NCI-H2227 (cell line): ENCODE measurements around the gene ACOX2.
"Not testable (repeated sequence)": the region's sequence is repeated elsewhere in the genome, so short reads cannot be mapped to it uniquely, and the experiment has no call there.

Experiments used
- DNase-seq: peaks from one replicate; lab custom pipeline; 2025; ENCODE audit not compliant: unreplicated experiment; lab: John Stamatoyannopoulos, UW

ACOX2 gene

DNA sequence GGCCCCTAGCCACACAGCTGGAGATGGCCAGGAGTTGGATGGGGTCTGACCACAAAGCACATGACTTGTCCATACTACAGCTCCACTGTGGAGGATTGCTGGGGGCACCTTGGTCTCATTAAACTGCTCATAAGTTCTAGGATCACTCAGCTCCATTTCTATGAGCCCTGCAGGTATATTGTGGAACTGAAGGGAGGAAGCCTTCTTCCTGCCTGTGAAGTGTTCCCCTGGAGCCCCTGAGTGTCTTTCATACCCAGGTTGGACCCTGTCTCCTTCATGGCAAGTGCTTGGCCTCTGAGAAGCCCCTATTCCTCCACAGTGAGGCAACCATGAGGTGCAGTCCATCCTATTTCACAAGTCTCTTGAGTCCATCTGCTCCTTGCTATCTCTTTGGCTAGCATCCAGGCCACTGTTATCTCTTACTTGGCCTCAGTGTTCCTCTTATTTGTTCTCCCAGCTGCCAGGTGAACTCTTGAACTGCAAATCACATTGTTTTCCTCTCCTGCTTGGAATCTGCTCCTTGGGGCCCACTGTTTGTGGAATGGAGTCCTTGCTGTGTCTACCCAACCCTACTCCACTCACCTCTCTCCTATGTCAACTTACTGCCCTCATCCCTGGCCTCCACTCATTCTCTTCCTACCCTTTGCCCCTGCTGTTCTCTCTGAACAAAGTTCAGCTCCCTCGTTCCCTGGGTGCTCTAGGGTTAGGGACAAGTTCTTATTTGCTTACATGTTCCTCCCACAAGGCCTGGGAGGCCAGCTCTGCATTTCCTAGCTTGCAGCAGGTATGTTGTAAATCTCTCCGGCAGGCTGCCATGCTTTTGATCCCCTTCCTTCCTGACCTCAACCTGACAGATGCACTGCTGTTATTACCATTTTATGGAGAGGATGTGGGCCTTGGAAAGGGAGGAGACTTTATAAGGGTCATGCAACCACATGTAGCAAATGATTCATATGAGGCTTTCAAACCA, 1.2 kb downstream of the ACOX2 start:
- no peak for DNase-seq

GRCh38 chr3:58534592-58535494, 2.1 kb downstream of the ACOX2 start:
- no peak for DNase-seq

- peak; percentile 66 for DNase-seq
Observed at GRCh38 chr3:58532794-58533220, 4.2 kb downstream of the ACOX2 start.

DNA sequence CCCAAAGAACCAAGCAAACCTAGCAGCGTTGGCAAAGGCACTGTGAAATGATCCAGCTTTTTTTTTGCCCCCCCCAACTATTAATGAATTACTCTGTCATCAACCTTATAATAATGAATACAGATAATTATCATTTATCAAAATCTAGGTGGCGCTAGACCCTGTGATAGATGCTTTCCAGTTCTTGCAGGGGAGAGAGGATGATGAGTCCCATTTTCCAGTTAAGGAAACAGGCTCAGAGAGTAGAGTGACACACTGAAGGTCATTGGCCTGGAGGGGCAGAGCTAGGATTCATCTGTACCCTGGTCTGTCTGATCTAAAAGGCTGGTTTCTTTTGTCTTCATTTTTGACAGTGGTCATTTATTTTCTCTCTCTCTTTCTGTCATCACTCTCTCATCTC, 5.0 kb downstream of the ACOX2 start:
- DNase-seq, result no peak

DNA sequence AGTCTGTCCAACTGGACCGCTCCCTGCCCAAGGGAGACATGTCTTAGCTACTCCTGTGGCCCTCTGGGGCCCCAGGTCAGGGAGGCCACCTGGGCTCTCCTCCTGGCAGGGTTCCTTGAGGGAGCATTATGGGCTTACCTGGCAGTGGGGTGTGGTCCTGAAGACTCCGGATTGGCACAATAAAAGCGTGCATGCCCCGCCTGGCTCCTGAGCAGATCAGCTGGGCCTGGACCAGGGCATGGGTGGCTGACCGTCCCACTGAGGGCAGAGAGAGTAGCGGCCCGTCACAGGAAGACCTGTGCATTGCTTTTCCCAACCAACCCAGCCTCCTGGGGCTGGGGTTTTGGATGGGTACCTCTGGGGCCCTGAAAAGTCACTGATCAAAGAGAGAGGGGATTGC, 5.4 kb downstream of the ACOX2 start:
- no peak for DNase-seq

- DNase-seq, result no peak
Observed at GRCh38 chr3:58530354-58530865, 6.6 kb downstream of the ACOX2 start.

- peak; percentile 16 for DNase-seq
Observed at GRCh38 chr3:58529516-58530353, 7.3 kb downstream of the ACOX2 start.

DNA sequence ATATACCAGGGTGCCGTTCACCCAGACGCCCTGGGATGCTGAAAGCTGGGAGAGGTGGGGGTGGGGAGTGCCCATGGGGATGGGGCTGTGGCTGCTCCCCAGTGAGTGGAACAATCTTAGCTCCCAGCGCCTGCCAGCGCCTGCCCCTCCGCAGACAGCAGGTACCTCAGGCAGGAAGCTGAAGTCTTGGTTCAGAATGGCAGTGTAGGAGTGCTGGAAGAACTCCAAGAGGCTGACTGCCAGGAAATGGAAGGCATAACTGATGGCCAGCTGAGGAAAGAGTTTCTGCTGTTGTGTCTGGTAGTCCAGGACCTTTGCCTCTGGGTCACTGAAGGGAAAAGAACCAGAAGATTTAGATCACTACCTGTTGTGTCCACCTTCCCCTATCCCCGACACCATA, 8.4 kb downstream of the ACOX2 start:
- DNase-seq, result no peak

DNA sequence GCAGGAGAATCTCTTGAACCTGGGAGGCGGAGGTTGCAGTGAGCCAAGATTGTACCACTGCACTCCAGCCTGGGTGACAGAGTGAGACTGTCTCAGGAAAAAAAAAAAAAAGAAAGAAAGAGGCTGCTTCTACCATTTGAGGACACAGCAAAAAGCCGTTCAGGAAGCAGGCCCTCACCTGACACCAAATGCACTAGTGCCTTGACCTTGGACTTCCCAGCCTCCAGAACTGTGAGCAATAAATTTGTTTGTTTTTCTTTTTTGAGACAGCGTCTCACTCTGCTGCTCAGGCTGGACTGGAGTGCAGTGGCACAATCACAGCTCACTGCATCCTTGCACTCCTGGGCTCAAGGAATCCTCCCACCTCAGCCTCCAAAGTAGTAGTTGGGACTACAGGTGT, 9.6 kb downstream of the ACOX2 start:
- not testable (repeated sequence) for DNase-seq

GRCh38 chr3:58526515-58526957, 10.5 kb downstream of the ACOX2 start:
- DNase-seq, result no peak

- DNase-seq, result no peak
Observed at GRCh38 chr3:58524326-58524888, 12.6 kb downstream of the ACOX2 start.

DNA sequence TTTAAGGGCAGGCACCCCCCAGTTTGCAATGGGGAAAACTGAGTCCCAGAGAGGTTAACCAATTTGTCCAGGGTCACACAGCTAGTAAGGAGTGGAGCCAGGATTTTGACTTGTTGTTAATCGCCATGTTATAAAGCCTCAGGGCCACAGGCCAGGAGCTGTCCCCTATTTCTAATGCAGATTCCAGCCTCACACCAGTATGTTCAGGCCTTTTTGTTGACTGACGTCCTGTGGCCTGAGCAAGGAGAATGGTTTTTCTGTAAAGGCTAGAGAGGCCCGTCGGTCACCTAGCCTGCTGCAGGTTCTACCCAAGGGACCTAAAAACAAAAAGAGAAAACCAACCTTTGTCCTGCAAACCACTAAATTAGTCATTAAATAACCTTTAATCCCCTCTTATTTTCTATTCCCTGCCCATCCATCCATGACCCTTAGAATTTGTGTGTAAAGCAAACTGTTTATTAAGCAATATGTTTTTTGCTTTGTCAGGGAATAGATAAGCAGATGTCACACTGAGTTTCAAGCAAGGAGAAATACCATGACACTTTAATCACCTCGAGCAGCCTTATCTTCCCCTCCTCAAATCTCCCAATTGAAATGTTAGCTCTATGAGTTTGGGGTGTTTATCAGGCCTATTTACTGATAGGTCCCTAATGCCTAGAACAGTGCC, 14.1 kb downstream of the ACOX2 start:
- DNase-seq, result no peak

DNA sequence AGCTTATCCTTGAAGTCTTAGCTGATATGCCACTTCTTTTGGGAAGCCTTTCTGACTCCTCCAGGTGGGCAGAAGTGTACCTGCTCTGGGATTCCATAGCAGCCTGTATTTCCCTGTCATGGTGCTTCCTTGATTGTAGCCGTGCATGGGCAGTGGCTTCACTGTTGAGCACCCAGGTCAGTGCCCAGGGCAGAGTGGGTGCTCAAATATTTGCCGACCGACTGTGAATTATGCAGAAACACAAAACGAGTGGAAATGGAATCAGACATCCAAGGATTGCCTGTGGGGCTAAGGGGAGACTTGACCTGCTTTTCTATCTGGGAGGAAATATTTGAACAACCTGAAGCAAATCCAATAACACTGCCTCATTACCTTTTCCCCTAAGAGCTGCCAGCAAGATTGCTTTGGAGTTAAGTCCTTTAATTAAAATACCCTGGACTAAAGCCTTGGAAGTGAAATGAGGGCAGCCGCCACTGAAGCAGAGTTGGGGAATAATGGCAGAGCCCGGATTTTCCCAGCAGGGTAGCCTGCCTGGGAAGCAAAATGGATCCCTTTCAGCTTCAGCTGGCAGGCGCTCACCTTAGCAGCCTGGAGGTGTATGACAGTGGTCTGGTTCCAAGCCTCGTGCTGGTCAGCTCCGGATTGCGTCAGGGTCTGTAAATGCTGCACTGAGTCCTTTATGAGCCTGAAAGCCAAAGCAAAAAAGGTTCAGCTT, 14.9 kb downstream of the ACOX2 start:
- no peak for DNase-seq

DNA sequence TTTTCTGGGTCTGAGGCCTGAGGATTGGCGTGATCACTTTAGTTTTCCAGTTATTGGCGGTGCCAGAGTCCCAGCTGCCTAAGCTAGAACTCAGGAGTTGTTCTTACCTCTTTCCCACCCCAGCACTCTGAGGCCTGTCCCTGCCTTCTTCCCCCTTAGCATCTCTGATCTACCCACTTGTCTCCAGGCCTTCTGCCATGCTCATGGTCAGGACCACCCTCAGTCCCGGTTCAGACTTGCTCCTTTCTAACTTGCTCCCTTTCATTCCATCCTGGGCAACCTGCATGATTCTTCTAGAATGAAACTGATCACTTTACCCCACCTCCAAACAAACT, 15.7 kb downstream of the ACOX2 start:
- DNase-seq, result no peak

- peak; percentile 6 for DNase-seq
Observed at GRCh38 chr3:58520403-58521335, 16.3 kb downstream of the ACOX2 start.

DNA sequence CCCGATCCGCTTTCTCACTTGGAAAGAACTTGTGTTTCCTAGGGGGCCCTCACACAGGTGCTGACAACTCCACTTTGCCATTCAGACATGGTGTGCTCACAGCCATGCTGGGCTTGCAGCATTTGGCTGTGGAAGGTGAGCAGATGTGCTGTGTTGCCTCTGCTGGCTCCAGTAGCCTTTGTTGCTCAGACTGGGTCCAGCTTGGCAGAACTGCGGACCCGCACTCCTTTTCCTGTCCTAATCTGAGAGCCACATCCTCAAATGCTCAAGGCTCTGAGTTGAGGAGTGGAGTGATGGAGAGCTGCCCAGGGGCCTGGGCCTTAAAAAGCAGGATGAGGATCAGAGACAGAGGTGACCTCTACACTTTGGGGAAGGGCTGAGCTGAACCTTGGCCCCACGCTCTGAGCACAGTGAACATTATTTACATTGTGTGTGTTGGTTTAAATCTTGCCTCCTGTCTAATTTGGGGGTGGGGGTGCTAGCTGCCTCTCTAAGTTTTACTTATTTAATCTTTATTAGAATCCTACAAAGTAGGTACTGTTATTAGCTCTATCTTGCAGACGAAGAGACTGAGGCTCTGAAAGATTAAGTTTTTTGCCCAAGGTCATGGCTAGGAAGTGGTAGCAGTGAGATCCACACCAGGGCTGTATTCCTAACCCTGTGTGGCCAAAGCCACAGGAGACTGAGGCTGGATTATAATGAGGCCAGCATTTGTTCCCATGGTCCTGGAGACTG, 17.2 kb downstream of the ACOX2 start:
- DNase-seq, result no peak

GRCh38 chr3:58518291-58518789, 18.6 kb downstream of the ACOX2 start:
- peak; percentile 29 for DNase-seq
